Measurements from ENCODE around the gene ITPR1. TPM values are rescaled to one million over a fixed set of nuclear protein-coding genes. Genes with fewer than 3 reads are reported as not detected.

ITPR1 gene
- polyA plus RNA-seq, 1 donor from 2014 or later, result 38.3 TPM

DNA sequence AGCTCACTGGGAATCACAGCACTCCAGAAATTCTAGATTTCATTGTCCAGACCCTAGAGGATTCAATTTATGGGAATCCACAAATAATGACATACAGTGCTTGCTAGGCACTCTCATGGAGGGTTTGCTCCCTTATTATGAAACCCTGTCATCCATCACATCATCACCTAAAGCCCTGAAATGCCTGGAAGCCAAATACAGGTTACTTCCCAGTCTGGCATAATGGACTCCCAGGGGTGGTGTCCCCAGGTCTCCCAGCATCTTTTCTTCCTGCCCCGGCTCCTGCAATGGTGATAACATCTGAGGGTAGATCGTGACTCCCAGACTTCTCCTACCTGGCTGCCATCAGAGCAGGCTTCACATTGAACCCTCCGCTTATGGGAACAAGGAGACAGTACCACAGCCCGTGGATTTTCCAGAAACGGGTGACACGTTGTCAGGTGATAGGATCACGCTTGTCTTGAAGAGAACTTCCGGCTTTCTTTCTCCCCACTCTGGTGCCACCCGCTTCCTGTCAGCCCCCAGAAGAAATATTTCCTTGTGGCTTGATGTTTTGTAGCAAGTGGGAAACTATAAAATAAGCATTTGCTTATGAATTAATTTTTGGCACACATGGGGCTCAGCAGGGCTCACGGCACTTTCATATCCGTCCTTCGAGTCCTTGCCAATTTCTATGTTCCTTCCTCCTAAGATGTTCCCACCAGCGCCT lies 247.4 kb downstream of the ITPR1 start:
- H3K27me3 Mint-ChIP-seq, result no peaks in the 10 kb centered on the region
- peaks cover 5 to 9% (median 7%) of the 10 kb centered on the region in 3 donors for H3K4me1 Mint-ChIP-seq
- H3K36me3 Mint-ChIP-seq, result peaks cover 13% of the 10 kb centered on the region
- peak overlapping the region in 1 of 3 donors; percentile 71 for H3K27ac Mint-ChIP-seq
- no peaks in the 10 kb centered on the region for H3K9me3 Mint-ChIP-seq
- peak overlapping the region in 1 of 4 donors; percentile 9 for H3K4me3 Mint-ChIP-seq

DNA sequence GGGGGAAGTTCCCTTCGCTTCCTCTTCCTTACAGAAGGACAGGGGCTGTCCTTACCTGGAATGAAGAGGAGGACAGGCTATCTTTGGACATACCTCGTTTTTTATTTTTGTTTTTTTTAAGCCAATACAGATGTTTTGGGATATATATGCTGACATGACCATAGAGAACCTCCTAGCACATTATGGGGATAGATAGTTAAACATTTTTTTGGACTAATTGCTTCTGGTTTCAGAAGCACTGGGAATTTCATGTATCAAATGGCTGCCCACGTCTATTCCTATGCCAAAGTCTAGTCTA lies 247.9 kb downstream of the ITPR1 start:
- peaks cover 13% of the 10 kb centered on the region for H3K36me3 Mint-ChIP-seq
- H3K27ac Mint-ChIP-seq, result no peak overlapping the region
- no peaks in the 10 kb centered on the region for H3K27me3 Mint-ChIP-seq
- no peak overlapping the region for H3K4me3 Mint-ChIP-seq
- no peaks in the 10 kb centered on the region for H3K9me3 Mint-ChIP-seq
- peaks cover 5 to 9% (median 7%) of the 10 kb centered on the region in 3 donors for H3K4me1 Mint-ChIP-seq

DNA sequence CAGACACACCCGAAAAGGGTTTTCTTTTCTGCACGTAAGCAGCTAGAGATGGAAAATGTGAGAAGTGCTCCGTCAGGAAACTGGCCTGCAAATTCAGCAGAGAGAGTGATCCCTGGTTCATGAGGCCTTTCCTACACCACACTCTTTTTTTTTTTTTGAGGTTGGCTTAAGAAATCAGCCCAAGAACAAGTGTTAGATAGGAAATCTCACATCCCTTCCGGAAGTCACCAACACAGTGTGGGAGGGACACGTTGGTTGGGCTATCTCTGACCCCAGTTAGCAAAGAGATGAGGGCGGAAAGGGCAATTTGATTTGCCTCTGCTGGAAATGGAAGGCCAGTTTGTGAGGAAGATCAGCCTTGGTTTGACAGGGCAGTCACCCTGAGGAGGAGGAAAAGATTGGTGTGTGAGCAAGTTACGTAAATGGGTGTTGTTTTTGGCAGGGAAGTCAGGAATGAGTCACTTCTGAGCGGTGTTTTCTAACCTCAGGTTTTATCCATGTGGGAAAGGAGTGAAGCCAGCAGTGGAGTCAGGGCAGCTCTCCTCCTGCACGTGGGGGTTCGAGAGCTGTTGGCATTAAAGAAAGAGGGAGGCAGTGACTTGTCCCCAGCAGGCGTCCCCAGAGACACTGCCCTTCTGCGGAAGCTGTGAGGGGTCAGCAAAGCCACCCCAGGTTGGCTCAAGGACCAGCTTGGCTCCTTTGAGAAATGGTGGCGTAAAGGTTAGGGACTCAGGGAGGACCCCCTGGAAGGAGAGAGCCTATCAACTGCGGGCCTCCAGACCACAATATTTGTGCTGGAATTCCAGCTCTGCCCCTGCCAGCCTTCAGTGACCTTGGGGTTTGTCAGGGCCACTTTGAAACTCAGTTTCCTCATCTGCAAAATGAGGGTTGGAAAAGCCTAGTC lies 248.5 kb downstream of the ITPR1 start:
- Mint-ChIP-seq H3K27me3 (no peaks in the 10 kb centered on the region), H3K4me3 (peak overlapping the region in 1 of 4 donors; percentile 32), H3K4me1 (peaks cover 5 to 9% (median 7%) of the 10 kb centered on the region in 3 donors), H3K9me3 (no peaks in the 10 kb centered on the region), H3K36me3 (peaks cover 13% of the 10 kb centered on the region), H3K27ac (peak overlapping the region in 2 of 3 donors; percentile 52 to 76)

DNA sequence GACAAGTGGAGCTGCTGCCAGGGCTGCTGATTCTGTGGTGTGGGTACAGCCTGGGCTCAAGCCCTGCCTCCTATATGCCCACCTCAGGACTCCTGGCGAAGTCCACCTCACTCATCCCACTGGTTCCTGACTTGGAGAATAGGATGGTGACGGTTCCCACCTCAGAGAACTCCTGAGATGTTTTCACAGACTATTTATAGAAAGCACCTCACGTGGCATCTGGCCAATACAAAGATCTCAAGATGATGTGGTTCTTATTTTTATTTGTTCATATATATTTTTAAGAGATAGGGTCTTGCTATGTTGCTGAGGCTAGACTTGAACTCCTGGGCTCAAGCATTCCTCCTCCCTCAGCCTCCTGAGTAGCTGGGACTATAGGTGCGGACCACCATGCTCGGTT lies 249.2 kb downstream of the ITPR1 start:
- no peaks in the 10 kb centered on the region for H3K27me3 Mint-ChIP-seq
- peaks cover 5 to 9% (median 7%) of the 10 kb centered on the region in 3 donors for H3K4me1 Mint-ChIP-seq
- no peaks in the 10 kb centered on the region for H3K9me3 Mint-ChIP-seq
- no peak overlapping the region for H3K27ac Mint-ChIP-seq
- H3K36me3 Mint-ChIP-seq, result peaks cover 13% of the 10 kb centered on the region
- H3K4me3 Mint-ChIP-seq, result no peak overlapping the region

DNA sequence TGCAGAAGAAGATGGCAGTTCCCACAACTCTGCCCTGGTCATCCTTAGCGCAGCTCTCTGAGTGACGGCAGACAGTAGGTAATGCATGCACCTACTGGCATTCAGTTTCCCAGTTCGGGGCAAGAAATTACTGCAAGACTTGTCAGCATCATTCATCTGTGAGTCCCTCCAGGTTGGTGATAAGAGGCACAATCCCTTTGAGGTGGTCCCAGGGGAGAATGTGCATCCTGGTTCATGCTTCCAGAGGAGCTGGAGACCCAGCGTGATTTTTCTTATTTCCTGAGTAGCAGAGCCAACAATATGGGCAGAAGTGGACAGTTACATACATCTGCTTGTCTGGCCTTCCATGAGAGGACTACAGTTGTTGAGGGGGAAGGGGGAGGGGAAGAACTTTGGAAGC lies 250.2 kb downstream of the ITPR1 start:
- peaks cover 8% of the 10 kb centered on the region for H3K36me3 Mint-ChIP-seq
- H3K4me3 Mint-ChIP-seq, result no peak overlapping the region
- no peaks in the 10 kb centered on the region for H3K27me3 Mint-ChIP-seq
- peak overlapping the region in 1 of 3 donors; percentile 16 for H3K27ac Mint-ChIP-seq
- peaks cover 3 to 10% (median 7%) of the 10 kb centered on the region in 3 donors for H3K4me1 Mint-ChIP-seq
- H3K9me3 Mint-ChIP-seq, result no peaks in the 10 kb centered on the region

DNA sequence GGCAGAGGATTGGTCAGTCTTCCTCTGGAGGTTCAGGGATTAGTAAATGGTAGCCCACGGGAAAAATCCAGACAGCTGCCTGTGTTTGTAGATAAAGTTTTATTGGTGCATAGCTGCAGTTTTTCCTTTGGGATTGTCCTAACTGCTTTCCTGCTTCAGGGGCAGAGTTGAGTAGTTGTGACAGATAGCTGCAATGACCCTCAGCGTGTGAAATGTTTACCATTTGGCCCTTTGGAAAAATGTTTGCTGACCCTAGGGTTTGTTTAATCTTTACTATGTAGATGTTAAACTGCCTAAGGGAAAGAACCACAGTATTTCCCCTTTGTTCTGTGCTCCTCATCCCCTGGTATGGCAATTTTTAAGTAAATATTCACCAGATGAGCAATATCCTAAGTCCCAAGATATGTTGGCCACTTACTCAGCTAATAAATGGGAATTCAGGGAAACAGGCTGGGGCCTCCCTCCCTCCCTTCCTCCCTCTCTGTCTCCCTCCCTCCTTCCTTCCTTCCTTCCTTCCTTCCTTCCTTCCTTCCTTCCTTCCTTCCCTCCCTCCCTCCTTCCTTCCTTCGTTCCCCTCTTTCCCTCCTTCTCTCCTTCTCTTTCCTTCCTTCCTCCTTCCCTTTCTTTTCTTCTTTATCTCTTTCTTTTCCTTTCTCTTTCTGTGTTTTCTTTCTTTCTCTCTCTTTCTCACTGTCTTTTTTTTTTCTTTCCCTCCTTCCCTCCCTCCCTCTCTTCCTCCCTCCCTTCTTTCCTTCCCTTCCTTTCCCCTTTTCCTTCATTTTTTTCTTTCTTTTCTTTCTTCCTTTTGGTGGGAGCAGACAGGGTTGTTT lies 251.5 kb downstream of the ITPR1 start:
- H3K4me3 Mint-ChIP-seq, result no peak overlapping the region
- H3K4me1 Mint-ChIP-seq, result peaks cover 6 to 13% (median 8%) of the 10 kb centered on the region in 3 donors
- H3K27me3 Mint-ChIP-seq, result no peaks in the 10 kb centered on the region
- H3K36me3 Mint-ChIP-seq, result peaks cover 7% of the 10 kb centered on the region
- no peaks in the 10 kb centered on the region for H3K9me3 Mint-ChIP-seq
- H3K27ac Mint-ChIP-seq, result no peak overlapping the region

DNA sequence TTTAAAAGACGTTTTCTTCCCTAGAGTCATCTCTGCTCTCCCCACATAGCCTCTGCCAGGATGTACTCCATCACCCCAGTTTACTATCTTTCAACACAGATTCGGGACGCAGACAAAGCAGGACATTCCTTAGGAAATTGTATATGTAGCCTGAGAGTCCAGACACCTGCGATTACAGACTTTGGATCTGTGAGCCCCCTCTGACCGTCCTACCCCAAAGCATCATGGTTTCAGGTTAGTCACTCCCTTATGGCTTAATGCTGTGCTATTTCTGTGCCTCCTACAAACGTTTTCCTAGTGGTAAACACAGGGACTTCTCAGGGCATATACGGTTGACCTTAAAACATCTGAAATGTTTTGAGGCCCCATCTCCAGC lies 252.1 kb downstream of the ITPR1 start:
- Mint-ChIP-seq H3K9me3 (no peaks in the 10 kb centered on the region), H3K27ac (peak overlapping the region in 1 of 3 donors; percentile 65), H3K4me3 (no peak overlapping the region), H3K36me3 (peaks cover 7% of the 10 kb centered on the region), H3K4me1 (peaks cover 6 to 10% (median 7%) of the 10 kb centered on the region in 3 donors), H3K27me3 (no peaks in the 10 kb centered on the region)

DNA sequence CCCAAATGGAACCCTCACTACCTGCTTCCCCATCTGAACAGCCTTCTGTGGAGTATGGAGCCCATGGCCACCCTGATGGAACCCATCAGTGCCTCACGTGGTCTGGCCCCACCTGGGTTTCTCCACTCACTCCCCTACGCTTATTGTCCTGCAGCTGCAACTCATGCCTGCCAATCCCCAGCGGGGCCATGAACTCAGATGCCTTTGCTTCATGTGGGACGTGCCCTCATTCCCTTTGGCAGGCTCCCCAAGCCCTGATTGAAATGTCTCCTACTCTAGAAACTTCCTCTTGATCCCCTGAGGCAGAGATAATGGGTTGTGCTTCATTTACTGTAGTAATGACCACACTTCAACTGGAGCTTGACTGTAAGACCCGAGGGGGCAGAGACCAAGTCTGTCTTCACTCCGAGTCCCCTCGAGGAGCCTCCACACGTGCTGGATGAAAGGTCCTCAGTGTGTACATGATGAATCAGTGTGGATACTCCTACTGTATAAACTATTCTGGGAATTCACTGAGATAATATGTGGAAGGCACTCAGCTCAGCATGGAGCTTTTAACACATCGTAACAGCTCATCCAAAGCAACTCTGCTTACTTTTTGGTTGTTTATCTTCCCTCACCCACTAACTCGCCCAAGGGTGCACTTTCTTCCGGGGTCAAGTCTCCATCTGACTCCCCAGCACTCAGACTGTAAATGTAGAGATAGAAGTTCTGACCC lies 253.3 kb downstream of the ITPR1 start:
- no peaks in the 10 kb centered on the region for H3K27me3 Mint-ChIP-seq
- H3K36me3 Mint-ChIP-seq, result peaks cover 7% of the 10 kb centered on the region
- H3K4me3 Mint-ChIP-seq, result no peak overlapping the region
- H3K9me3 Mint-ChIP-seq, result no peaks in the 10 kb centered on the region
- H3K27ac Mint-ChIP-seq, result peak overlapping the region in 1 of 3 donors; percentile 86
- peaks cover 10 to 13% (median 11%) of the 10 kb centered on the region in 3 donors for H3K4me1 Mint-ChIP-seq

DNA sequence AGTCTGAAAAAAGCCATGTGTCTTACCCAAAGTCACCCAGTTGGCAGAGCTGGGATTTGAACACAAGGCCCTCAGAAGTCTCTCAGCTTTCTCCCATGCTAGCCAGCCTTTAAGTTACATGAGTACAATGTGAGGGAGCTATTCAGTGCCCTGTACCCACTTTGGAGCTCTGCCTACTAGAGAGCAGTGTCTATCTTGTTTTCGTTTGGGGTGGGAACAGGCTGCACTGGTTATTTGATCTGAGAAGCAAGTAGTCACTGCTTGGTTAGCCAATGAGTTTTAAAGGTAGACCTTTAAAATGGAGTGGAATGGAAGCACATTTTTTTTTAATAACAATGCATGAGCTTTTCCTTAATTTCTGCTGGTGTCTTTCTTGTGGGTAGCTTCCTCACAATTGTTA lies 255.0 kb downstream of the ITPR1 start:
- Mint-ChIP-seq H3K27me3 (no peaks in the 10 kb centered on the region), H3K36me3 (peaks cover 6% of the 10 kb centered on the region), H3K4me1 (peaks cover 15 to 22% (median 20%) of the 10 kb centered on the region in 3 donors), H3K27ac (no peak overlapping the region), H3K9me3 (no peaks in the 10 kb centered on the region), H3K4me3 (no peak overlapping the region)

DNA sequence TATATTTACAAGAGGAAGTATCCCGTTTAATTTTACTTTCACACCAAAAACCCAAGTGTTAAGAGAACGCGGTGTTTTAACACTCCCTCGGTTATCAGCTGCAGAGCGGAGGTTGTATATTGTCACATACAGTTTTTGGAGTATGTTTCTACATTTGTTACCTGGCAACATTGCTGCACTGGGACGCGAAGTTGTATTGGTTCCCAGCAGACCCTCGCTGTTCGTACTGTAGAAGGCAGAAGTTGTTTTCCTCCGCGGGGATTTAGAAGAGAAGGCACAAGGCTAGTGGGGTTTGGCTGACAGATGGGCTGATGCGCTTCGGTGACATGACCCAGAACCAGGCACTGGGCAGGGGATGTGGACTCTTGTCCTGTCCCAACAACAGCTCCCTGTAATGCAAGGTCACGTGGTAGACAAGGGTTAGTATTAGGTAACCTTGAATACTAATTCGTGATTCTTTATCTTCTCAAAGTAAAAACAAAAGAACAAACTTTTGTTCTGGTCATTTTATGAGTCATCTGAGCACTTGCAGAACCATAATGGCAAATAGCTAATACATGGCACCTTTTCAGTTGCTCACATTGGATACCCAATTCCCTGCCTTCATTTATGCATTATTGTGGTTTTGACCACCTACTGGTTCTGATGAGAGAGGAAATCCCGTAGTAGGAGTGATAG lies 255.7 kb downstream of the ITPR1 start:
- Mint-ChIP-seq H3K27ac (peak overlapping the region in 2 of 3 donors; percentile 26 to 53), H3K4me1 (peaks cover 15 to 22% (median 21%) of the 10 kb centered on the region in 3 donors), H3K9me3 (no peaks in the 10 kb centered on the region), H3K4me3 (no peak overlapping the region), H3K36me3 (peaks cover 5% of the 10 kb centered on the region), H3K27me3 (no peaks in the 10 kb centered on the region)

DNA sequence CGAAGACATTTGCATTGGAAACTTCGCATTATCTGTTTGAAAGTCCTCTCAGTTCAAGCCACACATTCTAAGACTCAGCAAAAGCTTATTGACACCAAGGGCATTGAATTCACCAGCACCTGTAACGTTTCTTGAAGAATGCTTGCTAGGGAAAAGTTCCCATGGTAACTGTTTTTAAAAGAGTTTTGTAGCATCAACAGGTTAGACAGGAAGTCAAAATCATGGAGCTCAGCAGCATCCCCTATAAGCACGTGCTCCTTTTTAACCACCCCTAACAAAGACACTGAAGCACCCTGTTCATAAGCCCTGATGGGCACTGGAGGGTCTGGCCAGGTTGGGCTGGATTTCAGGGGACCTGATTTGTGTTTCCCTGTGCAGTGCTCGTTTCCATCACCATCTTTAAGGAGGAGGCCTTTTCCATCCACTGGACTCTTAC lies 256.4 kb downstream of the ITPR1 start:
- Mint-ChIP-seq H3K9me3 (no peaks in the 10 kb centered on the region), H3K27ac (peak overlapping the region in 1 of 3 donors; percentile 53), H3K27me3 (no peaks in the 10 kb centered on the region), H3K36me3 (peaks cover 7% of the 10 kb centered on the region), H3K4me3 (no peak overlapping the region), H3K4me1 (peaks cover 13 to 22% (median 21%) of the 10 kb centered on the region in 3 donors)

DNA sequence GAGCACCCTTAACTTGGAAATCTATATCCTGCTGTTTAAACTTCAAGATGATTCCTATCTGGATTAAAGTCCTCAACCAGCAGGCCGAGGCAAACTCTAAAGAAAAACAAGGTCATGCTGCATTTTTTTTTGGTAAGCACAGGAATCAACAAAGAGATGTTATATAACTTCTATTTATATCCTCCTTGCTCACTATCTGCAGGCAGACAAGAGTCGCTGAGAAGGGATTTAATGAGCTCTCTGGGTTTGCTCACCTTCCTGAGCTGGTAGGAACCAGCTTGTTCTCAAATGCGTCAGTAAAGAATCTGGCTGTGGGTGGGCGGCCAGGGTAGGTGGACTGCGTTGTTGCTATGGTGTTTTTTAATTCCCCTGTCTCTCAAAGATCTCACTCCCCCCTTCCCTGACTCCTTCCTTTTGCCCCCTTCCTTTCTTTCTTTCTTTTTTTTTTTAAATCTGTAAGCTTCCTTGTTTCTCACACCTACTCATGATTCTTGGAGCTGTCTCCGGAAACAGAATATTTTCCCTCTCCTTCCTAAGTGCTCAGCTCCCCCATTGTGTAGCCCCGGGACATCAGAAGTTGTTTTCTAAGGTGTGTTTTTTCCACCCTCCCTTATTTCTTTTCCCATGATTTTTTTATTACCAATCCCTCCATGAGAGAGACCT lies 257.3 kb downstream of the ITPR1 start:
- H3K27ac Mint-ChIP-seq, result peak overlapping the region in 2 of 3 donors; percentile 63 to 83
- peaks cover 6% of the 10 kb centered on the region for H3K36me3 Mint-ChIP-seq
- peaks cover 13 to 22% (median 21%) of the 10 kb centered on the region in 3 donors for H3K4me1 Mint-ChIP-seq
- peak overlapping the region in 2 of 4 donors; percentile 12 to 78 for H3K4me3 Mint-ChIP-seq
- H3K9me3 Mint-ChIP-seq, result no peaks in the 10 kb centered on the region
- H3K27me3 Mint-ChIP-seq, result no peaks in the 10 kb centered on the region

DNA sequence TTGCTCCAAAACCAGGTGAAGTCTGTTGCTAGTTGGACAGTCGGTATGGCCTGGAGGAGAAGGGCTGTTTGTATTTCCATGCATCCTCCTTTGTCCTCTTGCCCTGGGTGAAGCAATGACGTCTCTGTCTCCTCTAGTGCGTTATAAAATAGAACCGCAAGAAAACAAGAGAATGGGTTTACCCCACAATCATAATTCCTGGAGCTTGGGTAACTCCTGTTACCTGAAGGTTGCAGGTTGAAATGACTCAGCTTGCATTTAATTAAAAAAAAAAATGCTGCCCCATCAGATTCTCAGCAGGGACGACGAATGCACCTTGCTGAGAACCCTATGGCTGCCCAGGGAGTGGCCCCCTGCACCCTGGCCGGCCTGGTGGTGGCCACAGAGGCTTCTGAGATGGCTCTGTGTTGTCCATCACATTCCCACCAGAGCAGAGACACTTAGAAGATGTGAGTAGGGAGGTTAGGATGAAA lies 257.9 kb downstream of the ITPR1 start:
- Mint-ChIP-seq H3K4me1 (peaks cover 13 to 22% (median 21%) of the 10 kb centered on the region in 3 donors), H3K9me3 (no peaks in the 10 kb centered on the region), H3K36me3 (peaks cover 8% of the 10 kb centered on the region), H3K27ac (peak overlapping the region; percentile 63 to 83 (median 67)), H3K4me3 (no peak overlapping the region), H3K27me3 (no peaks in the 10 kb centered on the region)
